T follicular helper cell (primary cell): ENCODE data around the gene CEACAM3.

Experiments used
- DNase-seq: peaks from one replicate; pipeline ENCODE4 v3.0.0-alpha.2; 2020; ENCODE audit warnings: low read depth

Gene CEACAM3

DNA sequence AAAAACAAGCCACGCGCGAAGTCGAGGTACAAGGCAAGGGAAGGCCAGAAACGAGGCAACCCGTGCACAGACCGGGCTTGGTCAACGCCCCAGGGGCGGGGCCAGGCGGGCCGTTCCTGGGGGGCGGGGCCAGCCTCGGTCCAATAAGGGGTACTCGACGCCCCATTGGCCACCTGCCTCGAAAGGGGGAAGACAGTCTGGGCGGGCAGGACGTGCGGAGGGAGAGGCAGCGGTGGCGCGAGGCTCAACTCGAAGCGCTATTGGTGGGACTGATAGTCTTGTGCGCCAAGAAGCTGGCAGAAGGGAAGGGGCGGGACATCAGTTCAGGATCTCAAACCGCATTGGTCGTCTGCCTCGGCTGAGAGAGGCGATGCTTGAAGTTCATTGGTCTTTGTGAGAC is 48.2 kb downstream of the CEACAM3 start, which contains the start of gene LYPD4:
Gene LYPD4, minus strand, starts transcription at position 83 of the 400 bp plus-strand sequence. CDS start 5,398 bp downstream, outside the sequence.
- no peak for DNase-seq

DNA sequence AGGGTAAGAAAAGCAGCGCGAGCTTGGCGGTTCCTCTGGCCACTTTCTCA is 48.4 kb downstream of the CEACAM3 start, which contains the start of gene DMRTC2:
Gene DMRTC2, plus strand, starts transcription at position 42 of the 50 bp plus-strand sequence. CDS start 2,387 bp downstream, outside the sequence.
- DNase-seq = no peak

- no peak for DNase-seq
These were observed 48.7 kb downstream of the CEACAM3 start for GRCh38 chr19:41845051-41845590.

DNA sequence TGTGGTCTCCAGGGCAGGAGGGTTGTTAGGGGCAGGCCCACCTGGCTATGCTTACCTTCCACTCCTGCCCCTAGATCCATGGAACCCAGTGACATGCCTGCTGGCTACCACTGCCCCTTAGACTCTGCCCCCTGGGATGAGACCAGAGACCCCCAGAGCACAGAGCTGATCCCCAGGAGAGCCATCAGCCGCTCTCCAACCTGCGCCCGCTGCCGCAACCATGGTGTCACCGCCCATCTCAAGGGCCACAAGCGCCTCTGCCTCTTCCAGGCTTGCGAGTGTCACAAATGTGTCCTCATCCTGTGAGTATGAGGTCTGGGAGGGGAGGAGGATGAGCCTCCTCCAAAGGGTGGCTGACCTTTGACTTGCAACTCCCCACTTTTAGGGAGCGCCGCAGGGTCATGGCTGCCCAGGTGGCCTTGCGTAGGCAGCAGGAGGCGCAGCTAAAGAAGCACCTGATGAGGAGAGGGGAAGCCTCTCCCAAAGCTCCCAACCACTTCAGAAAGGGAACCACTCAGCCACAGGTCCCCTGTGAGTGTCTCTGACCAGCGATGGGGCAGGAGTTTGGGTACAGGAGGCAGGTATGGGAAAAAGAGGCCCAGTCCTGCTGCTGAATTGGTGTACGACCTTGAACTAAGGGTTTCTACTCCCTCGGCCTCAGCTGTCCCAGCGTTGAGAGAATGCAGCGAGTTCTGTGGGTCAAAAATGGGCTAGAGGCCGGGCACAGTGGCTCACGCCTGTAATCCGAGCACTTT is 51.1 kb downstream of the CEACAM3 start:
- no peak for DNase-seq

- DNase-seq = no peak
These were observed 52.3 kb downstream of the CEACAM3 start for GRCh38 chr19:41848666-41849065.

- no peak for DNase-seq
These were observed 52.7 kb downstream of the CEACAM3 start for GRCh38 chr19:41849067-41849466.

GRCh38 chr19:41850381-41850780 is 54.0 kb downstream of the CEACAM3 start:
- no peak for DNase-seq

- DNase-seq = no peak
These were observed 55.1 kb downstream of the CEACAM3 start for GRCh38 chr19:41851456-41851855.

GRCh38 chr19:41853344-41853743 is 57.0 kb downstream of the CEACAM3 start:
- DNase-seq = no peak

GRCh38 chr19:41853768-41854167 is 57.4 kb downstream of the CEACAM3 start:
- DNase-seq = no peak

DNA sequence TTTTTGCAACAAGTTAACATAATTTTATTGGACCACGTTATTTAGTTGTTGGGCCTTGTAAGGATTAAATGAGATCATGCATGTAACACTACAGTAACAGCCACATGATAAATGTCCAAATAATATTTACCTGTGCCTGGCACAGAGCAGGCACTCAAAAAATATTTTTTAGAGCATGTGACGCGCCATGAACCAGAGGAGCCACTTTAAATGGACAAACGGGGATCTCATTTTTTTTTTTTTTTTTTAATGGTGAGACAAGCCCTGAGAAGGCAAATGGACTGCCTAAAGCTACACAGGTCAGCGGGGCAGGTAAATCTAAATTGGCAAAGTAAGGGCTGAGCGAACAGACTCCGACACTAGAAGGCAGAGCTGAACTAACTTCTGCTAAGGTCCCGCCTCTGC is 62.8 kb downstream of the CEACAM3 start:
- no peak for DNase-seq

- DNase-seq = peak; percentile 97
These were observed 63.4 kb downstream of the CEACAM3 start, which contains the start of gene RPS19 for GRCh38 chr19:41859618-41860418. Gene RPS19, plus strand, starts transcription at chr19:41860255. Its CDS starts 520 bp downstream, at chr19:41860775.

DNA sequence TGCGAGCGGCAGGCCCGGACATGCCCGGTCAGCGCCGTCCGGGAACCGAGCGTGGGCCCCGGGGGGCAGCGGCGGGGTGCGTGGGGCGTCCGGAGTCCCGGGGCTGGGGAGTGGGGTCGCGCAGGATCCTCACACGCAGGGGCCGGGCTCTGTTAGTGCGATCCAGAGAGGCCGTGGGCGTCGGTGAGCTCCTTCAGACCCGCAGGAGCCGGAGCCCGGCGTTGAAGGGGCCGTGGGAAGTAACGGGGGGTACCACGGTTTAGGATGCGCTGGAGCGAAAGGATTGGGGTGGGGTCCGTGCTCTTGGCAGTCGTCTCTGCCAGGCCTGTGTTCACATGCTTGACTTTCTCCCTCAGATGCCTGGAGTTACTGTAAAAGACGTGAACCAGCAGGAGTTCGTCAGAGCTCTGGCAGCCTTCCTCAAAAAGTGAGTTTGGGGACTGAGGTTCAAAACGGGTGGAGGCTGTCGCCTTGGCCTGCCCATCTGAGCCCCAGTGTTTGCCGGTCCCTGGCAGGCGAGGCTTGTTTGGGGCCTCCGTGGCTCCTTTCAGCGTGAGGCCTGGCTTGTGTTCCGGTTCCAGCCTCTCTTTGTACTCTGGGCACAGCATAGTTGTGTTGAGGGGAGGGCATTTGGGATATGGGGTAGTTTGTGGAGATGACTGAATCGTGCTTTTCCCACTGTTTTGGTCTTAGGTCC is 64.2 kb downstream of the CEACAM3 start:
- DNase-seq = no peak
